ENCODE results near the gene RGMA.

GRCh38 chr15:93087825-93088199 is 1.2 kb downstream of the RGMA start:
- TF ChIP-seq CTCF (conservative IDR thresholded peaks at IDR 0.05 in 1 of 2, IDR thresholded peaks at IDR 0.05 in 1 of 2; ENCODE audit: low read depth in 1 of 2, low read length in 2 of 2) (peak; percentile 73 to 88), EZH2 (IDR thresholded peaks at IDR 0.05; ENCODE audit: low read length, missing control alignments) (no peak)
